H9 (cell line): ENCODE data around the gene RNF227. TPM values are rescaled to one million over a fixed set of nuclear protein-coding genes. Genes with fewer than 3 reads are reported as not detected.

ENCODE experiments used
- DNase-seq: peaks from one replicate; pipeline ENCODE4 v3.0.0-alpha.2; 2017
- H2AFZ ChIP-seq: one replicate; pipeline ENCODE4 v1.6.1; 2013; ENCODE audit warnings: mild to moderate bottlenecking, low read length, control low read depth, moderate library complexity
- H2AK5ac ChIP-seq: 2 replicates; pipeline ENCODE4 v1.6.1; 2013; ENCODE audit warnings: low read length, control low read depth, mixed read lengths; ENCODE audit not compliant: insufficient read length
- H2BK120ac ChIP-seq: one replicate; pipeline ENCODE4 v1.6.1; 2013; ENCODE audit warnings: low read depth, mild to moderate bottlenecking, low read length, control low read depth, inconsistent platforms; ENCODE audit not compliant: poor library complexity, severe bottlenecking
- H2BK12ac ChIP-seq: 2 replicates; pipeline ENCODE4 v1.6.1; 2013; ENCODE audit warnings: low read length, control low read depth, mixed read lengths, low read depth; ENCODE audit not compliant: insufficient read length
- H2BK15ac ChIP-seq: 2 replicates; pipeline ENCODE4 v1.6.1; 2013; ENCODE audit warnings: low read depth, low read length, control low read depth
- H2BK20ac ChIP-seq: one replicate; pipeline ENCODE4 v1.6.1; 2013; ENCODE audit warnings: low read depth, mild to moderate bottlenecking, low read length, control low read depth, inconsistent platforms; ENCODE audit not compliant: poor library complexity, severe bottlenecking
- H2BK5ac ChIP-seq: 2 replicates; pipeline ENCODE4 v1.6.1; 2013; ENCODE audit warnings: low read length, control low read depth, mixed read lengths; ENCODE audit not compliant: insufficient read length
- H3K14ac ChIP-seq: 2 replicates; pipeline ENCODE4 v1.6.1; 2013; ENCODE audit warnings: low read length, control low read depth; ENCODE audit not compliant: insufficient read depth
- H3K18ac ChIP-seq: 2 replicates; pipeline ENCODE4 v1.6.1; 2013; ENCODE audit warnings: low read depth, mild to moderate bottlenecking, mixed read lengths, low read length, control low read depth; ENCODE audit not compliant: insufficient read length
- H3K23ac ChIP-seq: 2 replicates; pipeline ENCODE4 v1.6.1; 2013; ENCODE audit warnings: low read length, control low read depth, mixed read lengths, low read depth; ENCODE audit not compliant: insufficient read length
- H3K23me2 ChIP-seq: 2 replicates; pipeline ENCODE4 v1.6.1; 2013; ENCODE audit warnings: low read depth, mild to moderate bottlenecking, mixed read lengths, low read length, control low read depth; ENCODE audit not compliant: insufficient read length, poor library complexity, severe bottlenecking
- H3K27ac ChIP-seq: 2 replicates; pipeline ENCODE4 v1.5.1; 2013; ENCODE audit warnings: low read length, control low read depth, mixed read lengths, low read depth; ENCODE audit not compliant: insufficient read length
- H3K27me3 ChIP-seq: 2 replicates; pipeline ENCODE4 v1.6.1; 2013; ENCODE audit warnings: low read length, control low read depth, inconsistent platforms; ENCODE audit not compliant: insufficient read depth
- H3K4ac ChIP-seq: 2 replicates; pipeline ENCODE4 v1.6.1; 2013; ENCODE audit warnings: low read depth, mild to moderate bottlenecking, control low read depth, inconsistent platforms, low read length, moderate library complexity
- H3K4me1 ChIP-seq: 2 replicates; pipeline ENCODE4 v1.6.1; 2013; ENCODE audit warnings: low read length, control low read depth, inconsistent platforms; ENCODE audit not compliant: insufficient read depth
- H3K4me2 ChIP-seq: 2 replicates; pipeline ENCODE4 v1.6.1; 2013; ENCODE audit warnings: low read length, control low read depth, mixed read lengths; ENCODE audit not compliant: insufficient read length, insufficient read depth
- H3K56ac ChIP-seq: 2 replicates; pipeline ENCODE4 v1.6.1; 2013; ENCODE audit warnings: low read depth, mild to moderate bottlenecking, mixed read lengths, low read length, control low read depth; ENCODE audit not compliant: insufficient read length
- H3K79me1 ChIP-seq: 2 replicates; pipeline ENCODE4 v1.6.1; 2013; ENCODE audit warnings: low read depth, mild to moderate bottlenecking, moderate library complexity, low read length, control low read depth, inconsistent platforms; ENCODE audit not compliant: insufficient read depth, poor library complexity, severe bottlenecking
- H3K79me2 ChIP-seq: 2 replicates; pipeline ENCODE4 v1.6.1; 2013; ENCODE audit warnings: low read length, control low read depth, inconsistent platforms; ENCODE audit not compliant: insufficient read depth
- H3K9ac ChIP-seq: 2 replicates; pipeline ENCODE4 v1.6.1; 2013; ENCODE audit warnings: low read length, control low read depth, mixed read lengths; ENCODE audit not compliant: insufficient read length; ENCODE audit errors: extremely low read depth
- H3K9me3 ChIP-seq: one replicate; pipeline ENCODE4 v1.6.1; 2013; ENCODE audit warnings: low read depth, low read length, inconsistent platforms; ENCODE audit not compliant: control insufficient read depth
- H3T11ph ChIP-seq: one replicate; pipeline ENCODE4 v1.6.1; 2013; ENCODE audit warnings: mild to moderate bottlenecking, low read length, control low read depth, inconsistent platforms
- H4K20me1 ChIP-seq: one replicate; pipeline ENCODE4 v1.6.1; 2013; ENCODE audit not compliant: control insufficient read depth, insufficient read length, insufficient read depth
- H4K5ac ChIP-seq: 2 replicates; pipeline ENCODE4 v1.6.1; 2013; ENCODE audit warnings: low read depth, mild to moderate bottlenecking, mixed read lengths, low read length, control low read depth; ENCODE audit not compliant: insufficient read length
- H4K8ac ChIP-seq: replicated peaks from 2 replicates; pipeline ENCODE4 v1.6.1; 2013; ENCODE audit warnings: low read length, control low read depth, mixed read lengths, low read depth; ENCODE audit not compliant: insufficient read length
- H4K91ac ChIP-seq: 2 replicates; pipeline ENCODE4 v1.6.1; 2013; ENCODE audit warnings: low read depth, mild to moderate bottlenecking, moderate library complexity, mixed read lengths, low read length, control low read depth; ENCODE audit not compliant: insufficient read length
- H3K27ac Mint-ChIP-seq, 3 experiments: 2 replicates in 2 of 3; 3 replicates in 1 of 3; pipeline ENCODE4 v1.8.0; 2020 to 2021; ENCODE audit warnings: mixed read lengths in 3 of 3, mild to moderate bottlenecking in 1 of 3, moderate library complexity in 1 of 3
- H3K27me3 Mint-ChIP-seq: 2 replicates; pipeline ENCODE4 v1.8.0; 2021; ENCODE audit warnings: low read depth, mild to moderate bottlenecking, moderate library complexity, mixed read lengths
- H3K36me3 Mint-ChIP-seq, 3 experiments: 2 replicates in 2 of 3; 3 replicates in 1 of 3; pipeline ENCODE4 v1.8.0; 2020 to 2021; ENCODE audit warnings: low read depth in 3 of 3, mixed read lengths in 3 of 3; ENCODE audit not compliant: insufficient read depth in 1 of 3
- H3K4me1 Mint-ChIP-seq, 2 experiments: 2 replicates each; pipeline ENCODE4 v1.8.0; 2020; ENCODE audit warnings: mixed read lengths in 2 of 2
- H3K4me3 Mint-ChIP-seq, 2 experiments: 2 replicates in 1 of 2; 3 replicates in 1 of 2; pipeline ENCODE4 v1.8.0; 2020 to 2021; ENCODE audit warnings: mild to moderate bottlenecking in 2 of 2, mixed read lengths in 2 of 2, moderate library complexity in 1 of 2
- H3K9me3 Mint-ChIP-seq, 2 experiments: 2 replicates in 1 of 2; 3 replicates in 1 of 2; pipeline ENCODE4 v1.8.0; 2020; ENCODE audit warnings: mild to moderate bottlenecking in 2 of 2, mixed read lengths in 2 of 2, moderate library complexity in 1 of 2
- WGBS: extraction: QIAGEN DNeasy Blood & Tissue Kit; methylation state at CpG from one replicate; pipeline ENCODE4 v1.1.7; 2013; ENCODE audit warnings: missing lambda C conversion rate, low lambda C conversion rate, mixed read lengths; ENCODE audit not compliant: insufficient read length; ENCODE audit errors: extremely low coverage; 5-methylcytosine and 5-hydroxymethylcytosine counted together
- total RNA-seq: library from RNA; stranded (reverse); gene quantifications from 2 replicates; pipeline ENCODE4 v1.2.1, GENCODE V29; 2021
- TF ChIP-seq, protein P1 (sequence below): fragments of 200-600 bp; sonication (generic); conservative IDR thresholded peaks from 3 replicates; pipeline ENCODE4 v1.8.0; 2021; ENCODE audit warnings: antibody characterized with exemption, mild to moderate bottlenecking

The RNF227 gene
- total RNA-seq, 1 experiment from 2014 or later = 1.9 TPM

DNA sequence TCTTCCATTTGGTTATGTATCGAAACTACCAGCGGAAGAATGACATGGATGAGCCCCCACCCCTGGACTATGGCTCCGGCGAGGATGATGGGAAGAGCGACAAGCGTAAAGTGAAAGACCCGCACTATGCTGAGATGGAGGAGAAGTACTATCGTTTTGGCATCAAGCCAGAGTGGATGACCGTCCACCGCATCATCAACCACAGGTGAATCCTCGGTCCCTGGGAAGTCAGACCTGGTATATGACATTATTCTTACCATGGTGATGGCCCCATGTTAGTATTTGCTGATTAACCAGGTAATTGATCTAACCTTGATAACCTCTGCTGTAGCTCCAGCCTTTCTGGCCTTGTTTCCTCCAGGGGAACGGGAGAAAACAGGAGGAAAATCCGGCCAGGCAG is 19.0 kb downstream of the RNF227 start:
- Mint-ChIP-seq H3K27me3 (no peaks in the 10 kb centered on the region), H3K9me3 (no peaks in the 10 kb centered on the region), H3K4me1 (no peaks in the 10 kb centered on the region), H3K4me3 (no peak overlapping the region), H3K36me3 (peaks cover 19 to 71% (median 41%) of the 10 kb centered on the region in 3 experiments; a peak in 5 of 7 replicates), H3K27ac (no peak overlapping the region)
- H3K9ac ChIP-seq = no peak overlapping the region
- H3K4me1 ChIP-seq = no peaks in the 10 kb centered on the region
- no peak overlapping the region for H4K5ac ChIP-seq
- H2AK5ac ChIP-seq = no peak overlapping the region
- no peak overlapping the region for H4K8ac ChIP-seq
- no peak overlapping the region for H2BK12ac ChIP-seq
- no peak overlapping the region for H3T11ph ChIP-seq
- H2BK20ac ChIP-seq = no peak overlapping the region
- H3K79me2 ChIP-seq = no peaks in the 10 kb centered on the region
- TF ChIP-seq, protein P1, sequence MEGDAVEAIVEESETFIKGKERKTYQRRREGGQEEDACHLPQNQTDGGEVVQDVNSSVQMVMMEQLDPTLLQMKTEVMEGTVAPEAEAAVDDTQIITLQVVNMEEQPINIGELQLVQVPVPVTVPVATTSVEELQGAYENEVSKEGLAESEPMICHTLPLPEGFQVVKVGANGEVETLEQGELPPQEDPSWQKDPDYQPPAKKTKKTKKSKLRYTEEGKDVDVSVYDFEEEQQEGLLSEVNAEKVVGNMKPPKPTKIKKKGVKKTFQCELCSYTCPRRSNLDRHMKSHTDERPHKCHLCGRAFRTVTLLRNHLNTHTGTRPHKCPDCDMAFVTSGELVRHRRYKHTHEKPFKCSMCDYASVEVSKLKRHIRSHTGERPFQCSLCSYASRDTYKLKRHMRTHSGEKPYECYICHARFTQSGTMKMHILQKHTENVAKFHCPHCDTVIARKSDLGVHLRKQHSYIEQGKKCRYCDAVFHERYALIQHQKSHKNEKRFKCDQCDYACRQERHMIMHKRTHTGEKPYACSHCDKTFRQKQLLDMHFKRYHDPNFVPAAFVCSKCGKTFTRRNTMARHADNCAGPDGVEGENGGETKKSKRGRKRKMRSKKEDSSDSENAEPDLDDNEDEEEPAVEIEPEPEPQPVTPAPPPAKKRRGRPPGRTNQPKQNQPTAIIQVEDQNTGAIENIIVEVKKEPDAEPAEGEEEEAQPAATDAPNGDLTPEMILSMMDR = no peak
- no peak overlapping the region for H3K27ac ChIP-seq
- no peak overlapping the region for H3K23ac ChIP-seq
- H2AFZ ChIP-seq = no peak overlapping the region
- H2BK120ac ChIP-seq = no peak overlapping the region
- no peaks in the 10 kb centered on the region for H3K79me1 ChIP-seq
- no peak overlapping the region for H2BK15ac ChIP-seq
- H3K18ac ChIP-seq = no peak overlapping the region
- DNase-seq = no peak
- no peaks in the 10 kb centered on the region for H4K20me1 ChIP-seq
- H3K9me3 ChIP-seq = no peaks in the 10 kb centered on the region
- H3K23me2 ChIP-seq = no peaks in the 10 kb centered on the region
- no peak overlapping the region for H2BK5ac ChIP-seq
- no peak overlapping the region for H3K56ac ChIP-seq
- no CpG with 5 or more reads among the region's 13 CpGs for WGBS
- no peak overlapping the region for H3K4ac ChIP-seq
- no peaks in the 10 kb centered on the region for H3K27me3 ChIP-seq
- H3K4me2 ChIP-seq = no peak overlapping the region
- no peak overlapping the region for H4K91ac ChIP-seq
- H3K14ac ChIP-seq = no peak overlapping the region
